Measurements from ENCODE around the gene NRP1.

The NRP1 gene

DNA sequence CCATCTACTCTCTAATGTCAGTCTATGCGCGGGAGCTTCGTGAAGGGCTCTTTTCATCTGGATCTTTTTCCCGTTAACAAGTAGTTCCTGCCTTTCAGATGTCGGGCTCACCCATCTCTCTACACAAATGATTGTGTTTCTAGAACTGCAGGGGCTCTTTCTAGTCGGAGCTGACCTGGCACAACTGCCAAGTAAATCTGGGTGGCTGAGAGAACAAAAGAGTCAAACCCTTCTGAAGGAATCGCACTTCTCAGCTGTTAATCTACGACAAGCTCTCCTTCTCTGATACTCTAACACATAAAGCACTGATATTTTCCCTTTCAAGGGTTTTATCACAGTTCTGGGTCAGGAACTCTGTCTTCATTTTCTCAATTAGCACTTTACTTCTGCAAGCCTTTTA, 144.7 kb downstream of the NRP1 start:
- Mint-ChIP-seq H3K27me3 (peaks cover 7% of the 10 kb centered on the region), H3K9me3 (no peaks in the 10 kb centered on the region), H3K36me3 (ENCODE audit: low read depth) (no peaks in the 10 kb centered on the region), H3K27ac (no peak overlapping the region), H3K4me3 (no peak overlapping the region), H3K4me1 (peaks cover 5% of the 10 kb centered on the region)
- DNase-seq (no peak), ATAC-seq (no peak)

DNA sequence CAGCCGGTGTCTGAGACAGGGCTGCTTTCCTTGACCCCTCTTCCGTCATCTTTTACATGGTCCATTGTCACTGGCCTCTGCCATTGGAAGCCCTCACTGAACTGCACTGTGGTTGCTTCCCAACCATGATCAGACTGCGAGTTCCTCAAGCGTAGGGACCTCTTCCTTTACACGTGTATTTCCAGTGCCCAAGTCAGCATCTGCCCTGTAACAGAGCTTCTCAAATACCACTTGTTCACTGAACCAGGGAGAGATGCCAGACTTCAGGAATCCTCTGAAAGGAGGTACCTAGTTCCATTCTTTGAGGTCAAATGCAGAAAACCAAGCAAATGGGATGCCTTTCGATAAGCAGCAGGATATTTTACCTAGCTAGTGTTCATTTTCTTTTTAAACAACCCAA, 145.1 kb downstream of the NRP1 start:
- peaks cover 5% of the 10 kb centered on the region for H3K4me1 Mint-ChIP-seq
- no peaks in the 10 kb centered on the region for H3K9me3 Mint-ChIP-seq
- ATAC-seq, result no peak
- no peak overlapping the region for H3K27ac Mint-ChIP-seq
- DNase-seq, result no peak
- no peaks in the 10 kb centered on the region for H3K36me3 Mint-ChIP-seq (ENCODE audit: low read depth)
- H3K4me3 Mint-ChIP-seq, result no peak overlapping the region
- H3K27me3 Mint-ChIP-seq, result peaks cover 5% of the 10 kb centered on the region

DNA sequence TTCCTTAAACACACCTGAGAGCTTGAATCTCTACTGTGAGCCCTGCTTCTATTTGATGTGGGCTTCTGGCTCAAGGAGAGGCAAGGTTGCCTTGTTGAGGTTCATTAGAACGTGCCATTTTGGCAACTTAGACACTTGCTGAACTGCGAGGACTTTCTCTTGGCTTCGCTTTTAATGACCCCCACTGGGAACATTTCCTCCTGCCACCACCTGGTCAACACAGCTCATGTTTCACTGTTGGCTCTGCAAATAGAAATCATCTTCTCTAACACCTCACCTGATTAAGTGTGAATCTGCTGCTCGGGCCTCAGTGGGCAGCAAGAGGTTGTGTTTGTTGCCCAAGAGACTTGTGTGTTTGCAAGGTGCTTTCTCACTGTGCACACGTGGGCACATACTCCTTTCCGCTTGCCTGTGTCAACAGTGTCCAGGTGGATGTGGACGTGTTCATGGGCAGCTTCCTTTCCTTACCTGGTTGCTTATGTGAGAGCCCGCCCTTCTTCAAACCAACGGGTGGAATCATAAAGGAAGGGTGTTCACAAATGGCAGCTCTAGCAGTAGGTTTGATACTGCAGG, 147.0 kb downstream of the NRP1 start:
- ATAC-seq (no peak), DNase-seq (no peak)
- Mint-ChIP-seq H3K36me3 (ENCODE audit: low read depth) (no peaks in the 10 kb centered on the region), H3K27ac (no peak overlapping the region), H3K4me1 (no peaks in the 10 kb centered on the region), H3K27me3 (peaks cover 5% of the 10 kb centered on the region), H3K4me3 (no peak overlapping the region), H3K9me3 (no peaks in the 10 kb centered on the region)

DNA sequence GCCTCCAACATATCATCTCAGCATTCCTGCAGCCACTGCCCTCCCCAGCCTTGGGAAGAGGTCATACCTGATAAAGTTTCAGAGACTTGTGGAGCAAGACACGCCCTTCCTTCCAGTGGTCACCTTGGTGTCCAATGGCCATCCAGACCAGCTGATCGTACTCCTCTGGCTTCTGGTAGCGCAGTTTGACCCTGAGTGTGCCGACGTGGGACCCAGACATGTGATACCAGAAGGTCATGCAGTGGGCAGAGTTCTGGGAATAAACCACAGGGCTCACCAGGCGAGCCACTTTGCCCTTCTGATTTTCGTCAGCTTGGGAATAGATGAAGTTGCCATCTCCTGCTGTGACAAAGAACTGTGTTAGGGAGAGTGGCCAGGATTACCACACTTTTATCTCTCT, 148.3 kb downstream of the NRP1 start:
- H3K27me3 Mint-ChIP-seq, result no peaks in the 10 kb centered on the region
- H3K4me3 Mint-ChIP-seq, result no peak overlapping the region
- ATAC-seq (no peak), DNase-seq (no peak)
- no peaks in the 10 kb centered on the region for H3K4me1 Mint-ChIP-seq
- H3K36me3 Mint-ChIP-seq (ENCODE audit: low read depth), result no peaks in the 10 kb centered on the region
- no peak overlapping the region for H3K27ac Mint-ChIP-seq
- no peaks in the 10 kb centered on the region for H3K9me3 Mint-ChIP-seq

DNA sequence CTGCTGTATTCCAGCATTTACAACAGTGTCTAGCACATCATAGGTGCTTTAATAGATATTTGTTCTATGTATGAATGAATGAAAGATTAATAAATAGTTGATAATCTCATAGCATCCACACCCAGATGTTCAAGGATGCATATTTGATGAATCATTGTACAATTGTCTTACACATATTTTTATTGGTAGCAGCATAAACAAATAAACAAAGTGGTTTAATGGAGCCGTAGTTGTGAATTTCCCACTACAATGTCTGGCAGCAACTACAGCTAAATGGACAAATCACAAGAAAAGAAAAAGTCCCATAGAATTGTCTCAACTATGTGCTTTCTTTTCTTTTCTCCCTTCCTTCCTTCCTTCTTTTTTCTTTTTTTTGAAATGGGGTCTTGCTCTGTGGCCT, 150.8 kb downstream of the NRP1 start:
- Mint-ChIP-seq H3K27ac (no peak overlapping the region), H3K4me3 (no peak overlapping the region), H3K36me3 (ENCODE audit: low read depth) (no peaks in the 10 kb centered on the region), H3K4me1 (peaks cover 13% of the 10 kb centered on the region), H3K9me3 (no peaks in the 10 kb centered on the region), H3K27me3 (peaks cover 7% of the 10 kb centered on the region)
- no peak for ATAC-seq
- no peak for DNase-seq

DNA sequence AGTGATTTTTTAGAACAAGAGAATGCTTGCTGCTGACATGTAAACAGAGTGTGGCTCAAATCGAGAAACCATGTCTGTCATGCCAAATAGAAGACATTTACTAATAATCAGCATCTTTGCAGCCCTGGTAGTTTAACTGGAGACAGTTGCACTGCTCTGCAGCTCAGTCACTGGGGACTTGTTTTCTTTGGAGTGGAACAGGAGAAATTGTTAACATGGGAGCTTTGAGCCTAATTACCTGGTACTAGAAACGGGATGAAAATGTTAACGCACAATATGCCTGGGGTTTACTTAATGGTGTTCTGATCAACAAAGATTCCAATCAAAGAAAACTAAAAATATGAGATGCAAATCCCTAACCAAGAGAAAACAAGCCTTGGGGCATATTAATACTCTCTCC, 153.5 kb downstream of the NRP1 start:
- no peak overlapping the region for H3K4me3 Mint-ChIP-seq
- H3K4me1 Mint-ChIP-seq, result peaks cover 15% of the 10 kb centered on the region
- H3K36me3 Mint-ChIP-seq (ENCODE audit: low read depth), result no peaks in the 10 kb centered on the region
- peaks cover 13% of the 10 kb centered on the region for H3K27me3 Mint-ChIP-seq
- no peak overlapping the region for H3K27ac Mint-ChIP-seq
- DNase-seq (no peak), ATAC-seq (no peak)
- H3K9me3 Mint-ChIP-seq, result no peaks in the 10 kb centered on the region

DNA sequence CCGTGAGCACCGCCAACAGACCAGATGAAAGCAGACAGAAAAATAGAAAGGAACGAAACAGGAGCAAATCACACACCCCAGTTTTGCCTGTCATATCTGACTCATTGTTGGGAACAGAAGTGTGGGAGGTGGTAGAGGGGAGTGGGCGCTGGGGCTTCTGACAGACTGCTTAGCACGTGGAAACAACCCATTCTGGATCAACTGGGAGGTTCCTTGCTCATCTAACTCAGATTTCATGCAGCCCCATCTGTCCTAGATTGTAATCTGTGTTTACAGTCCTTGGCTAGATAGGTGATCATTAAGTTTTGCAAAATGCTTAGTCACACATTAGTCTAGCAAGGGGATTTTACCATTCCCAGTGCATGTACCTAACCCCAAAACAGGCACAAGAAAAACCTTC, 154.1 kb downstream of the NRP1 start:
- no peak overlapping the region for H3K4me3 Mint-ChIP-seq
- peaks cover 13% of the 10 kb centered on the region for H3K27me3 Mint-ChIP-seq
- DNase-seq (no peak), ATAC-seq (peak; percentile 61)
- peaks cover 15% of the 10 kb centered on the region for H3K4me1 Mint-ChIP-seq
- H3K9me3 Mint-ChIP-seq, result no peaks in the 10 kb centered on the region
- H3K27ac Mint-ChIP-seq, result no peak overlapping the region
- no peaks in the 10 kb centered on the region for H3K36me3 Mint-ChIP-seq (ENCODE audit: low read depth)

DNA sequence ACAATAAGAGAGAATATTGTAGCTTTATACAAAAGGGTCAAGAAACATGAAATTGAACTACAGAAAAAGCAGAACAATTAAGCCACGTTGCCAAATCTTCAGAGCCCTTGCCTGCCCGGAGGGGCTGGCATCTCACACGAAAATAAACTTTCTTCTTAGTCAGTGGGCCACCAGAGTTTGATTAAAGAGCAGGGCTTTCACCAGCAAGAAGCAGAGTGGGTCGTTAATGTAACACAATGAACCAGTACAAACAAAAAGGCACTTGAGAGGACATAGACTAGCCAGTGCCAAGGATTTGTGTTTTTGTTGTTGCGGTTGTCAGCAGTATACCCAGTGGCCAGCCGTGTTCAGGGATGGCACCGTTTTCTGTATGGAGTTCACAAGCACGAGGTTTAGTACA, 155.4 kb downstream of the NRP1 start:
- Mint-ChIP-seq H3K9me3 (no peaks in the 10 kb centered on the region), H3K36me3 (ENCODE audit: low read depth) (no peaks in the 10 kb centered on the region)
- ATAC-seq, result no peak

DNA sequence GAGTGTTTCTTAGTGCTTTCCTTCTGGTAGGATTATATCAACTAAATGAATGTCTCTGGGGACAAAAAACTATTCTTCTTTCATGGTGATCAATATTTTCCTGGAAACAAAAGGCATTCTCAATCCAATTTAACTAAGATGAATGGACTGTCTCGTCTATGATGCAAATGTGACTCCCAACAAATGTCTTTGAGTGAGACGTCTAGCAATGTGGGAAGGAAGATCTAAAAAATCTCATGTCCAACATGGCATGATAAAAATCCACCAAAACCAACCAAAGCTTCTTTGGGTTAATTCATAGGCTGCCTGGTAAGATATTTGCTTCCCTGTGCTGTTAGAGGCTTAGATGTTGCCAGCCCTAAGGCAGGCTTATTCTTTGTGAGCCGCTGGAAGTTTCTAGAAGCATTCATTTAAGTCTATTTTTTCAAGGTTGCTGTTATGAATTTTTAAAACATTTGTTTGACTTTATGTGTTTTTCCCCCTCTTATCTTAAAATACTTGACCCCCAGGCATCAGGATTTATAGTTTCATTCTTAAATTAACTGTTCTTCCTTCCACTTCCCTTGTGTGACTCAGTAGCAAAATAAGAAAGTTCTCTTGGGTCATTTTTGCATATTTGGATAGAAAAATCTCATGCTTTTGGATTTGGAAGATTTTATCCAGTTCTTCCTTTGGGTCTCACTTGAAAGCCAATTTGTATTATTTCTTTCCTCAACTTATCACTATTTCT, 156.3 kb downstream of the NRP1 start:
- no peak overlapping the region for H3K27ac Mint-ChIP-seq
- no peaks in the 10 kb centered on the region for H3K36me3 Mint-ChIP-seq (ENCODE audit: low read depth)
- no peaks in the 10 kb centered on the region for H3K9me3 Mint-ChIP-seq
- ATAC-seq (no peak), DNase-seq (no peak)
- H3K27me3 Mint-ChIP-seq, result peaks cover 13% of the 10 kb centered on the region
- H3K4me3 Mint-ChIP-seq, result no peak overlapping the region
- peaks cover 15% of the 10 kb centered on the region for H3K4me1 Mint-ChIP-seq

More for the DNA sequence above, 155.4 kb downstream of the NRP1 start:
- Mint-ChIP-seq H3K27me3 (peaks cover 13% of the 10 kb centered on the region), H3K4me3 (no peak overlapping the region), H3K27ac (no peak overlapping the region), H3K4me1 (peaks cover 15% of the 10 kb centered on the region)
- no peak for DNase-seq

DNA sequence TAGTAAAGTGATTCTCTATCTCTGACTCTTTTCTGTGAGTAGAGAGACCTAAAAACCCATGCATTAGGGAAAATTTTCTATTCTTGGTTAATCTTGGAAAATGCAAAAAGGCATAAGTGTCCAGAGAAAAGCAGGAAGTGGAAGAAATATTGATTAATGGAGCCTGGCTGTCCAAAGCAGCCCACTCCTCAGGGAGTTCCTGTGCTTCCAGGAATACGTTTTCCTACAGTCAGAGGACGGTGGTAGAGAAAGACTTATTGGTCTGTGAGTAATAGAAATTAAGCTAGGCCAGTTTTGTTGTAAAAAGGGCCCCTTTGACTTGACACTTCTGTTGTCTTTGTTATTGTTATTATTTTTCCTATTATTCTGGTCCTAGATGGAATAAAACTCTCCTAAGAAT, 157.8 kb downstream of the NRP1 start:
- no peak for DNase-seq
- Mint-ChIP-seq H3K9me3 (no peaks in the 10 kb centered on the region), H3K27ac (no peak overlapping the region), H3K27me3 (peaks cover 13% of the 10 kb centered on the region), H3K36me3 (ENCODE audit: low read depth) (no peaks in the 10 kb centered on the region), H3K4me3 (no peak overlapping the region), H3K4me1 (peaks cover 15% of the 10 kb centered on the region)
- no peak for ATAC-seq

DNA sequence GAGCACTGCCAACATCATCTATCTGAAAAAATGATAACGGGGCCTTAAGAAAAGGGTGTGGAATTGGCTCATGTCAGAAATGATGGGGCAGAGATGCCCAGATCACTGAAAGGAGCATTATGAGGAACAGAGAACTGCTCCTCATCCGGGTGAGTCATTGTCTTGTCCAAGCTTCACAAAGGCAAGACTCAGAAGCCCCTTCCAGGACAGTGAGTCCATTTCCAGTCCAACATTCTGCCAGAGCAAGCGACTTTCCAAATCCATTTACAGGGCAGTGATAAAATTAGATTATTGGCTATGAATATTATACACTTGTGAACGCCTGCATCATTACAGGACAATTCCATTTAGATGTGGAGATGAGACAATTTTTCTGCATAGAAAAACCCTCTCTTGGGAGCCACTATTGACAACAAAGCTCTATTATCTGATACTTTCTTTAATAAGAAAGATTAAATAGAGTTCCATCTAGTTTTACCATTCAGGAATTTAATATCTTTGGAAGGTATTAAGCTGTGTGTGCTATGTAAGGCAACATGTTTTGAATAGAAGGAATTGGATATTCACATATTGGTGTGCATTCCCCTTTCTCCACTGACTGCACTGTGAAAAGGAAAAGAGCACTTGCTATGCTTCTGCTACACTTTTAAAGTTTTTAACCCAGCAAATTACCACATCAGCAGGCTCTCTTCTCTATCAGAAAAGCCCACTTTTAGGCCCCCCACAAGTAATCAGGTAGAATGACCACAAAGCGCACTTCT, 159.6 kb downstream of the NRP1 start:
- Mint-ChIP-seq H3K27ac (no peak overlapping the region), H3K27me3 (peaks cover 10% of the 10 kb centered on the region), H3K9me3 (no peaks in the 10 kb centered on the region), H3K36me3 (ENCODE audit: low read depth) (no peaks in the 10 kb centered on the region), H3K4me3 (no peak overlapping the region), H3K4me1 (peaks cover 3% of the 10 kb centered on the region)
- no peak for DNase-seq
- no peak for ATAC-seq

DNA sequence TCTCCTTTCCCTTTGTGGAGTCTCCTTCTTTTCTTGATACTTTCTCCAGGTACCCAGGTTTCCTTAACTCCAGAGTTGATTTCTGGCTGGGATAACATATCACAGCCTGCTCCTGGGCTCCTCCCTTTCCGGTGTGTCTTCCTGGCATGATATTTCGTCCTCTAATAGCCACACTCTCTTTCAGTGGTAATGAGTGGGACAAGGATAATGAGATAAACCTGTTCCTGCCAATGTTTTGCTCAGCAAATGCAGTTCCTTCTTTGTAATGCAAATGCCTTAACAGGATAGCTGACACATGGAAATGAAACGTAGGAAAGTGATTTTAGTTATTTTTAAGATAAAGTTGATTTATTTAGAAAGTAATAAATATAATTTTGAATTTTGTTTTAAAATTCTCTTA, 168.6 kb downstream of the NRP1 start:
- Mint-ChIP-seq H3K27me3 (no peaks in the 10 kb centered on the region), H3K27ac (no peak overlapping the region), H3K9me3 (no peaks in the 10 kb centered on the region), H3K36me3 (ENCODE audit: low read depth) (no peaks in the 10 kb centered on the region), H3K4me1 (no peaks in the 10 kb centered on the region), H3K4me3 (no peak overlapping the region)
- DNase-seq (no peak), ATAC-seq (no peak)

DNA sequence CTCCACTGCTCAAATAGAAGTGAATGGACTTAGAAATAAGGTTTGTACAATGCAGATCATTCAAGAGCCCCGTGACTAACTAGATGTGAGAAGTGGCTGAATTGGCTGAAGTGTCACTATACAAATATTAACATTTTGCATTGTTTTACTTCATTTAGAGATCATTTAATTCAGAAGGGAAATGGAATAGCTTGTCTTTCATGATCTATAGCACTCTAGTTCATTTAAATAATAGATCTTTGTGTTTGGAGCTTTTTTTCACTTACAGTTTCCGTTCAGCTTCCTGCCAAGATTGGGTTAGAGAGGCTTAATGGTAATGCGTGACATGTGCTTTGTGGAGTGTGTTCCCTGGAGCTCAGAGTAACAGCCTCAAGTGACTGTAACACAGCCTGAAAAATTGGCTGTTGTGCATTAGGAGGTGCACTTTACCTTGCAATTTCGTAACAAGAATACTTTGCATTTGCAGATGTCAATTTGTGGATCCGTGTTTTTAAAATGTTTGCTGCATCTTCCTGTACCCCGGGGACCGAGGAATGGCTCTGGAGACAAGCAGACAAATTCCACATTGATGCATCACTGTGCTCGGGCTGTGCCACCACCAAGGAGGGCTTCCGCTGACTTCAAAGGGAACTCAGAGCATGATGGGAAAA, 170.3 kb downstream of the NRP1 start:
- no peaks in the 10 kb centered on the region for H3K36me3 Mint-ChIP-seq (ENCODE audit: low read depth)
- no peak for DNase-seq
- ATAC-seq, result no peak
- no peak overlapping the region for H3K4me3 Mint-ChIP-seq
- H3K27ac Mint-ChIP-seq, result no peak overlapping the region
- H3K4me1 Mint-ChIP-seq, result no peaks in the 10 kb centered on the region
- H3K9me3 Mint-ChIP-seq, result no peaks in the 10 kb centered on the region
- no peaks in the 10 kb centered on the region for H3K27me3 Mint-ChIP-seq

DNA sequence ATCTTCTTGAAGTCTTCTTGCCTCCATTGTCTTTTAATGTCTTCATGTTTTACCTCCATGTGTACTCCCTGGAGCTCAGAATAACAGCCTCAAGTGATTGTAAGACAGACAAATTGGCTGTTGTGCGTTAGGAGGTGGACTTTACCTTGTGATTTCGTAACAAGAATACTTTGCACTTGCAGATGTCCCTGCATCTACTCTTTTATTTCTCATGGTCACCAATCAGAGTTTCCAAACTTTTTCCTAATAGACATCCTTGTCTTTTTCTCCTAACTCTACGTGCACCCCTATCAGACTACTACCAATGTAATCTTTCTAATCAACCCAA, 172.3 kb downstream of the NRP1 start:
- Mint-ChIP-seq H3K4me3 (no peak overlapping the region), H3K27ac (no peak overlapping the region), H3K4me1 (no peaks in the 10 kb centered on the region), H3K27me3 (no peaks in the 10 kb centered on the region), H3K36me3 (ENCODE audit: low read depth) (no peaks in the 10 kb centered on the region), H3K9me3 (no peaks in the 10 kb centered on the region)
- ATAC-seq, result no peak
- DNase-seq, result no peak

Data from activated naive CD8-positive, alpha-beta T cell treated with anti-CD3 and anti-CD28 coated beads, Interleukin-2, amount 50 U/mL, for 24 hours (primary cell).